Endothelial cell of umbilical vein (primary cell): ENCODE results near the gene CENATAC.

Experiments used
- CTCF ChIP-seq, 2 donors: IDR thresholded peaks; 1 replicate in 1 of 2; 2 replicates in 1 of 2; pipeline ENCODE4 v1.5.1; 2011; ENCODE audit warnings: low read length in 2 of 2, mild to moderate bottlenecking in 2 of 2, moderate library complexity in 2 of 2, control low read depth in 1 of 2, inconsistent platforms in 1 of 2, low read depth in 1 of 2; ENCODE audit not compliant: insufficient read depth in 1 of 2; ENCODE audit errors: extremely low read depth in 1 of 2
- EZH2 ChIP-seq: IDR thresholded peaks from 2 replicates; pipeline ENCODE4 v1.6.1; 2012; ENCODE audit warnings: borderline replicate concordance, low read depth, mild to moderate bottlenecking, moderate library complexity, low read length, inconsistent platforms; ENCODE audit not compliant: severe bottlenecking
- JUN ChIP-seq: IDR thresholded peaks from 2 replicates; pipeline ENCODE4 v1.6.1; 2011; ENCODE audit warnings: borderline replicate concordance, low read depth; ENCODE audit not compliant: insufficient read length, insufficient read depth
- MAX ChIP-seq: IDR thresholded peaks from 2 replicates; pipeline ENCODE4 v1.6.1; 2011; ENCODE audit not compliant: insufficient read depth, insufficient read length
- MYC ChIP-seq: IDR thresholded peaks from one replicate; pipeline ENCODE4 v1.6.1; 2011; ENCODE audit warnings: mild to moderate bottlenecking, low read depth, low read length
- POLR2A ChIP-seq: IDR thresholded peaks from 2 replicates; pipeline ENCODE4 v1.6.1; 2012; ENCODE audit warnings: low read depth, mild to moderate bottlenecking, control low read depth, low read length
- POLR2AphosphoS5 ChIP-seq: IDR thresholded peaks from 2 replicates; pipeline ENCODE4 v1.6.1; 2012; ENCODE audit warnings: low read depth, mild to moderate bottlenecking, control low read depth, low read length, moderate library complexity; ENCODE audit not compliant: insufficient read depth

DNA sequence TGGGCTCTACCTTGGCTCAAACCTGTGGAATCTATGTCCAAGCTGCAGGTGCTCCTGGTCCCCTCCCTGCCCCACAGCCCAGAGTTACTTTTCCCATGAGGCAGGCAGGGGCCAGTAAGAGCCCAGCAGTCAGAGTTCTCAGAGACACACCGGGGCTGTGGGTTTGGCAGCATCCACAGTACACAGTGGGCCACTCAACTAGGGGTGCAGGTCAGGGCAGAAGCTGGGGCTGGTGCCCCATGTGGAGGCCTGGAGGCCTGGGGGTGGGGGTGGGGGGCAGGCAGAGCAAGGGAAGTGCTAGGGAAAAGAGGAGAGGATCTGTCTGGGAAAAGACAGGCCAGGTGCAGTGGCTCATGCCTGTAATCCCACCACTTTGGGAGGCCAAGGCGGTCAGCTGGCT, 39.4 kb upstream of the CENATAC start:
- TF ChIP-seq CTCF (IDR thresholded peaks at IDR 0.05; ENCODE audit: extremely low read depth in 1 of 2, insufficient read depth in 1 of 2, low read depth in 1 of 2, low read length in 2 of 2): no peak
- TF ChIP-seq POLR2A: no peak
- TF ChIP-seq MAX: no peak
- TF ChIP-seq EZH2: no peak
- TF ChIP-seq POLR2AphosphoS5: no peak
- no peak for TF ChIP-seq JUN
- no peak for TF ChIP-seq MYC
